Stomach (tissue), 9 donors: Measurements from ENCODE around the gene MRPL18. TPM values are rescaled to one million over a fixed set of nuclear protein-coding genes. Genes with fewer than 3 reads are reported as not detected.

Experiments used
- DNase-seq, 2 donors: peaks; one replicate each; pipeline versions ENCODE4 v3.0.0 to v3.0.0-alpha.2; 2013 to 2019
- H3K27ac ChIP-seq, 5 donors: fragments of 200-600 bp in 4 of 5; sonication (generic) in 4 of 5; one replicate each; pipeline ENCODE4 v1.5.1; 2013 to 2019; ENCODE audit warnings: mild to moderate bottlenecking in 1 of 5, moderate library complexity in 1 of 5
- H3K27me3 ChIP-seq, 3 donors: fragments of 200-600 bp; sonication (generic); one replicate each; pipeline ENCODE4 v1.5.1; 2017 to 2019; ENCODE audit warnings: mixed run types in 1 of 3
- H3K36me3 ChIP-seq, 4 donors: fragments of 200-600 bp; sonication (generic); 1 replicate in 3 of 4; 2 replicates in 1 of 4; pipeline ENCODE4 v1.5.1; 2016 to 2019
- H3K4me1 ChIP-seq, 4 donors: fragments of 200-600 bp; sonication (generic); one replicate each; pipeline ENCODE4 v1.5.1; 2016 to 2019
- H3K4me3 ChIP-seq, 4 donors: fragments of 200-600 bp; sonication (generic) in 3 of 4; one replicate each; pipeline ENCODE4 v1.5.1; 2016 to 2019; ENCODE audit warnings: mild to moderate bottlenecking in 1 of 4
- H3K9me3 ChIP-seq, 4 donors: fragments of 200-600 bp; sonication (generic); one replicate each; pipeline ENCODE4 v1.5.1; 2016 to 2019
- CTCF ChIP-seq, 7 experiments: fragments of 450-650 bp in 4 of 7; fragments of 200-600 bp in 3 of 7; sonication (generic) in 3 of 7; IDR thresholded peaks; one replicate each; pipeline ENCODE4 v1.5.1; 2016 to 2019; ENCODE audit warnings: antibody characterized with exemption in 7 of 7, control low read depth in 2 of 7, mild to moderate bottlenecking in 1 of 7
- EP300 ChIP-seq: sonication (generic); formaldehyde crosslinking; IDR thresholded peaks from one replicate; pipeline ENCODE4 v1.6.1; 2017; ENCODE audit warnings: antibody characterized with exemption
- POLR2A ChIP-seq, 4 donors: fragments of 450-650 bp; IDR thresholded peaks; one replicate each; pipeline ENCODE4 v1.6.1; 2016; ENCODE audit warnings: antibody characterized with exemption in 4 of 4, control low read depth in 2 of 4, mild to moderate bottlenecking in 1 of 4, moderate library complexity in 1 of 4
- POLR2AphosphoS5 ChIP-seq, 3 donors: sonication (generic); formaldehyde crosslinking; IDR thresholded peaks; one replicate each; pipeline ENCODE4 v1.6.1; 2016; ENCODE audit warnings: antibody characterized with exemption in 3 of 3
- WGBS, 5 donors: extraction: QIAGEN DNeasy Blood & Tissue Kit in 3 of 5; methylation state at CpG; one replicate each; pipeline versions ENCODE4 v1.1.5 to v1.1.7; 2013 to 2018; 5-methylcytosine and 5-hydroxymethylcytosine counted together
- intact Hi-C: fragments of 100-400 bp; cut with DNase I; formaldehyde crosslinking; loops from one replicate; pipeline ENCODE4 v1.15.1; 2023; ENCODE audit warnings: low total_unique reads
- polyA plus RNA-seq, 3 donors: library from polyadenylated mRNA; stranded (reverse); fragments of 200-250 nt; gene quantifications; one replicate each; pipeline ENCODE4 v1.2.3, GENCODE V29; 2013
- total RNA-seq, 5 donors: library from RNA; depleted of rRNA; stranded (reverse); fragments of >200 nt; gene quantifications; one replicate each; pipeline versions ENCODE4 v1.1.0 to v1.2.3, GENCODE V29; 2014 to 2016
- donor health status: healthy with polysubstance abuse.
- donor health status: Bipolar disorder and iron deficiency.
- donor health status: healthy.

MRPL18 gene
- total and polyA plus RNA-seq, 8 donors: 3.6 to 105 (median 67.3) TPM

GRCh38 chr6:159826968-159827647 lies 36.8 kb downstream of the MRPL18 start:
- whole genome bisulfite sequencing, 5 donors: 83 to 93% (median 89%) methylated on average over 16 of the region's 16 CpGs
- intact Hi-C loops: no loop called here
- H3K4me3 ChIP-seq: no peak overlapping the region
- H3K27ac ChIP-seq: no peak overlapping the region
- TF ChIP-seq EP300: no peak
- no peak for TF ChIP-seq CTCF (IDR thresholded peaks at IDR 0.05)
- no peak for TF ChIP-seq POLR2AphosphoS5 (IDR thresholded peaks at IDR 0.05)
- TF ChIP-seq POLR2A (IDR thresholded peaks at IDR 0.05): no peak
- no peak for DNase-seq
- H3K4me1 ChIP-seq: no peaks in the 10 kb centered on the region
- H3K27me3 ChIP-seq: peaks cover 0 to 4% (median 0%) of the 10 kb centered on the region in 3 donors
- H3K9me3 ChIP-seq: no peaks in the 10 kb centered on the region
- no peaks in the 10 kb centered on the region for H3K36me3 ChIP-seq

- no peaks in the 10 kb centered on the region for H3K9me3 ChIP-seq
- H3K4me1 ChIP-seq: no peaks in the 10 kb centered on the region
- H3K36me3 ChIP-seq: no peaks in the 10 kb centered on the region
- DNase-seq: peak in 1 of 2 donors; percentile 35
- H3K4me3 ChIP-seq: no peak overlapping the region
- intact Hi-C loops: no loop called here
- H3K27ac ChIP-seq: no peak overlapping the region
- peaks cover 0 to 4% (median 0%) of the 10 kb centered on the region in 3 donors for H3K27me3 ChIP-seq
- 45 to 63% (median 55%) methylated on average over 7 of the region's 7 CpGs for WGBS, 5 donors
- TF ChIP-seq POLR2A (IDR thresholded peaks at IDR 0.05) (no peak), EP300 (no peak), CTCF (IDR thresholded peaks at IDR 0.05) (no peak), POLR2AphosphoS5 (IDR thresholded peaks at IDR 0.05) (no peak)
These were observed 37.8 kb downstream of the MRPL18 start for GRCh38 chr6:159828074-159828473.

GRCh38 chr6:159829526-159829925 lies 39.3 kb downstream of the MRPL18 start:
- TF ChIP-seq CTCF (IDR thresholded peaks at IDR 0.05) (no peak), EP300 (no peak), POLR2A (IDR thresholded peaks at IDR 0.05) (no peak), POLR2AphosphoS5 (IDR thresholded peaks at IDR 0.05) (no peak)
- intact Hi-C loops: no loop called here
- WGBS, 5 donors: 55 to 76% (median 70%) methylated on average over 4 of the region's 4 CpGs

GRCh38 chr6:159830501-159831372 lies 40.5 kb downstream of the MRPL18 start:
- 70 to 72% (median 71%) methylated on average over 9 to 11 of the region's 11 CpGs for WGBS, 5 donors
- Histone ChIP-seq H3K4me3 (no peak overlapping the region), H3K36me3 (no peaks in the 10 kb centered on the region), H3K27ac (no peak overlapping the region), H3K27me3 (peaks cover 0 to 4% (median 0%) of the 10 kb centered on the region in 3 donors), H3K4me1 (no peaks in the 10 kb centered on the region), H3K9me3 (no peaks in the 10 kb centered on the region)
- DNase-seq: no peak
- intact Hi-C loops: no loop called here
- TF ChIP-seq POLR2A (IDR thresholded peaks at IDR 0.05) (no peak), CTCF (IDR thresholded peaks at IDR 0.05) (no peak), EP300 (no peak), POLR2AphosphoS5 (IDR thresholded peaks at IDR 0.05) (no peak)

More at GRCh38 chr6:159829526-159829925, 39.3 kb downstream of the MRPL18 start:
- Histone ChIP-seq H3K9me3 (no peaks in the 10 kb centered on the region), H3K27me3 (peaks cover 0 to 4% (median 0%) of the 10 kb centered on the region in 3 donors), H3K4me1 (no peaks in the 10 kb centered on the region), H3K27ac (no peak overlapping the region), H3K4me3 (no peak overlapping the region), H3K36me3 (no peaks in the 10 kb centered on the region)
- DNase-seq: peak in 1 of 2 donors; percentile 20
